Retinal pigment epithelial cell (primary cell): ENCODE measurements around the gene RAB11B.
"Not testable (repeated sequence)": the region's sequence is repeated elsewhere in the genome, so short reads cannot be mapped to it uniquely, and the experiment has no call there.

Source experiments
- DNase-seq: peaks from one replicate; pipeline ENCODE4 v3.0.0-alpha.2; 2010; ENCODE audit warnings: low read depth
- H3K4me3 ChIP-seq: 2 replicates; pipeline ENCODE4 v1.5.1; 2011; ENCODE audit warnings: mild to moderate bottlenecking, low read length, control low read depth, moderate library complexity
- TF ChIP-seq, protein P1 (sequence below): conservative IDR thresholded peaks from 2 replicates; pipeline ENCODE4 v1.5.1; 2011; ENCODE audit warnings: low read depth, low read length, control low read depth, inconsistent platforms

The RAB11B gene

DNA sequence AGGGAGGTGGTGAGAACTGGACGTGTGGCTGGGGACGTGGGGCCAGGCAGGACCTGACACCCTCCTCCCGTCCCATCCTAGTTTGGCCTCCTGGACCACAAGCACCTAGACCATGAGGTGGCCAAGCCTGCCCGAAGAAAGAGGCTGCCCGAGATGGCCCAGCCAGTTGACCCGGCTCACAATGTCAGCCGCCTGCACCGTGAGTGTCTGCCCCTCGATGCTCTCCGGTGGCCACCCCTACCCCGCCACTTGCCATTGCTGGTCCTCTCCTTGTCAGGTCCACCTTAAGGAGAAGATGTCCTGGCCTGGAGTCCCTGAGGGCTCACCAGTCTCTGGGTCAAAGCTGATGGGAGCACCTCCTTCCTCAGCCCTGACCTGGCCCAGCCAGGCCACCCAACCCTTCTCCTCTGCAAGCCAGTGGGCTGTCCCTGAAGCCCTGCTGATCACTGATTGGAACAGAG is 24.0 kb upstream of the RAB11B start:
- TF ChIP-seq, protein P1, sequence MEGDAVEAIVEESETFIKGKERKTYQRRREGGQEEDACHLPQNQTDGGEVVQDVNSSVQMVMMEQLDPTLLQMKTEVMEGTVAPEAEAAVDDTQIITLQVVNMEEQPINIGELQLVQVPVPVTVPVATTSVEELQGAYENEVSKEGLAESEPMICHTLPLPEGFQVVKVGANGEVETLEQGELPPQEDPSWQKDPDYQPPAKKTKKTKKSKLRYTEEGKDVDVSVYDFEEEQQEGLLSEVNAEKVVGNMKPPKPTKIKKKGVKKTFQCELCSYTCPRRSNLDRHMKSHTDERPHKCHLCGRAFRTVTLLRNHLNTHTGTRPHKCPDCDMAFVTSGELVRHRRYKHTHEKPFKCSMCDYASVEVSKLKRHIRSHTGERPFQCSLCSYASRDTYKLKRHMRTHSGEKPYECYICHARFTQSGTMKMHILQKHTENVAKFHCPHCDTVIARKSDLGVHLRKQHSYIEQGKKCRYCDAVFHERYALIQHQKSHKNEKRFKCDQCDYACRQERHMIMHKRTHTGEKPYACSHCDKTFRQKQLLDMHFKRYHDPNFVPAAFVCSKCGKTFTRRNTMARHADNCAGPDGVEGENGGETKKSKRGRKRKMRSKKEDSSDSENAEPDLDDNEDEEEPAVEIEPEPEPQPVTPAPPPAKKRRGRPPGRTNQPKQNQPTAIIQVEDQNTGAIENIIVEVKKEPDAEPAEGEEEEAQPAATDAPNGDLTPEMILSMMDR = no peak
- DNase-seq = no peak
- no peak overlapping the region for H3K4me3 ChIP-seq

DNA sequence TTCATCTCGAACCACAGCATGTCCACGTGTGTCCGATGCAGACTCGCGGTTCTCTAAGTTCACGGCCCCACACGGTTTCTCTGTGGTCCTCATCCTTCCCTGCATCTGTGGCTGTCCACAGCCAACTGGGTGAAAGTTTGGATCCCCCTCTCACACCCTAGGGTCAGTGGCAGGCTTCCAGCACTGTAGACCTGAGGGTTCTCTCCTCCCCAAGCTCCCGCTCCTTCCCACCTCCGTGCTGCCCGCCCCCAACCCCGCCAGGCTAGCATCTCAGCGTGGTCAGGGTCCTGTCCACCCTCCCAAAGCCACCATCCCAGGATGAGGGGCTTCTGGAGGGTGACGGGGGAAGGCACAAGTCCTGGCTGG is 23.2 kb upstream of the RAB11B start:
- H3K4me3 ChIP-seq = no peak overlapping the region
- TF ChIP-seq, protein P1 = no peak
- DNase-seq = no peak

DNA sequence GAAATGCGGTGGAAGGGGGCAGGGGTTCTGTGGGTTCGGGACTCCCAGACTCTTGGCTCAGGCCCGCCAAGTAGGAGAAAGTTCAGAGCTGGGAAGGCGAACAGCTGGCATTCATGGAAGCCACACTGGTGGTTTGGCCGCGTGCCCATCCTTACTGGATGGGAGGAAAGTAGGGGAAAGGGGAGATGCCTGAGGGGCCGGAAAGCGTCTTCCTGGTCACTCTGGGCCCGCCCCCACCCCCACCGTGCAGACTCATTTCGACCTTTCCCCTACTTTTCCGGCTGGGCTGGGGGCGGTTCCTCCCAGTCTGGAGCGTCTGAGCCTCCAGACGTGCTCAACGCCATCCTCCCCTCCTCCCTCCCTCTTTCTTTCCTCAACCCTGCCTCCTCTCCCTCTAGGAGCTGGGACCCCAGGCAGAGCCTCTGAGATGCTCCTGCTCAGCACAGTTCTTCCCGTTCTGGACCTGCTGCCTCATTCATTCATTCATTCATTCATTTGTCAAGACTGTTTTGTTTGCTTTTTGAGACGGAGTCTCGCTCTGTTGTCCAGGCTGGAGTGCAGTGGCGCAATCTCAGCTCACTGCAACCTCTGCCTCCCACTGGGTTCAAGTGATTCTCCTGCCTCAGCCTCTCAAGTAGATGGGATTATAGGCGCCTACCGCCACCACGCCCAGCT is 22.7 kb upstream of the RAB11B start:
- DNase-seq = peak; percentile 80
- TF ChIP-seq, protein P1 = no peak
- H3K4me3 ChIP-seq = peak overlapping the region; percentile 5

DNA sequence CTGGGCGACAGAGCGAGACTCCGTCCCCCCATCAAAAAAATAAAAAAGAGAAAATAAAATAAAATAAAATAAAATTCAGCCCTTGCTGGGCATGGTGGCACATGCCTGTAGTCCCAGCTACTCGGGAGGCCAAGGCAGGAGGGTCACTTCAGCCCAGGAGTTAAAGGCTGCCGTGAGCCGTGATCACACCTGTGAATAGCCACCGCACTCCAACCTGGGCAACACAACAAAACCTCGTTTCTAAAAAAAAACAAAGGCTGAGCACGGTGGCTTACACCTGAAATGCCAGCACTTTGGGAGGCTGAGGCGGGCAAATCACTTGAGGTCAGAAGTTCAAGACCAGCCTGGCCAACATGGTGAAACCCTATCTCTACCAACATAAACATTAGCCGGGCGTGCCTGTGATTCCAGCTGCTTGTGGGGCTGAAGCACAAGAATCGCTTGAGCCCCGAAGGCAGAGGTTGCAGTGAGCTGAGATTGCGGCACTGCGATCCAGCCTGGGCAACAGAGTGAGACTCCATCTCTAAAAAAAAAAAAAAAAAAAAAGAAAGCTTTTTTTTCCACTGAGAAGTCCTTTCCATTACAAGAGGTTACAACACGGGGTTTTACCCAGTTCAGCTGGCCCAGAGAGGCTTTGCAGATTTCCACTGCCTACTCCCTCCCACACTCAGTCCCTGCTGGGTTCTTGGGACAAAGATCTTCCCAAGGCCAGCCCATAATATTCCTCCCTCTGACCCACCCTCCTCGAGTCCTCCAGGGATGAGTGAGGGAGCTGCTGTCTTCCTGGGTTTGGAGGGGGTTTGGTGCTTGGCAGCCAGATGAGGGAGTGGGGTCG is 19.8 kb upstream of the RAB11B start:
- DNase-seq = no peak
- TF ChIP-seq, protein P1 = no peak
- H3K4me3 ChIP-seq = no peak overlapping the region

DNA sequence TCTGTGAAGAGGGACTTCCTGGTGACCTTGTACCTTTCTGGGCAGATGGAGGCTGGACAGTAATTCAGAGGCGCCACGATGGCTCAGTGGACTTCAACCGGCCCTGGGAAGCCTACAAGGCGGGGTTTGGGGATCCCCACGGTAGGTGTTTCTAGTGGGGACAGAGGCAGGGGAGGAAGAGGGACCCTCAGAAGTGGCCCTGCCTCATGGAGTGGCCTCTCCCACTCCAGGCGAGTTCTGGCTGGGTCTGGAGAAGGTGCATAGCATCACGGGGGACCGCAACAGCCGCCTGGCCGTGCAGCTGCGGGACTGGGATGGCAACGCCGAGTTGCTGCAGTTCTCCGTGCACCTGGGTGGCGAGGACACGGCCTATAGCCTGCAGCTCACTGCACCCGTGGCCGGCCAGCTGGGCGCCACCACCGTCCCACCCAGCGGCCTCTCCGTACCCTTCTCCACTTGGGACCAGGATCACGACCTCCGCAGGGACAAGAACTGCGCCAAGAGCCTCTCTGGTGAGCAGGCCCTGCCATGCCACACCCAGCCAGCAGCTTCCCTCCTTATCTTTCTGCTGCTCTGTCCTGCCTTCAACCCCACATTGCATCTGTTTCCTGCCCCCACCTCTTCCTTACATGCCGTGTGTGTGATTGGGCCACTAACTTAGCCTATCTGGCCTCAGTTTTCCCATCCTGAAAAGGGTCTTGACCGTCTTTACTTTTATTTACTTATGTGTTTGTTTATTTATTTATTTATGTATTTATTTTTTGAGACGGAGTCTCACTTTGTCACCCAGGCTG is 19.0 kb upstream of the RAB11B start:
- DNase-seq = no peak
- H3K4me3 ChIP-seq = no peak overlapping the region
- TF ChIP-seq, protein P1 = no peak

DNA sequence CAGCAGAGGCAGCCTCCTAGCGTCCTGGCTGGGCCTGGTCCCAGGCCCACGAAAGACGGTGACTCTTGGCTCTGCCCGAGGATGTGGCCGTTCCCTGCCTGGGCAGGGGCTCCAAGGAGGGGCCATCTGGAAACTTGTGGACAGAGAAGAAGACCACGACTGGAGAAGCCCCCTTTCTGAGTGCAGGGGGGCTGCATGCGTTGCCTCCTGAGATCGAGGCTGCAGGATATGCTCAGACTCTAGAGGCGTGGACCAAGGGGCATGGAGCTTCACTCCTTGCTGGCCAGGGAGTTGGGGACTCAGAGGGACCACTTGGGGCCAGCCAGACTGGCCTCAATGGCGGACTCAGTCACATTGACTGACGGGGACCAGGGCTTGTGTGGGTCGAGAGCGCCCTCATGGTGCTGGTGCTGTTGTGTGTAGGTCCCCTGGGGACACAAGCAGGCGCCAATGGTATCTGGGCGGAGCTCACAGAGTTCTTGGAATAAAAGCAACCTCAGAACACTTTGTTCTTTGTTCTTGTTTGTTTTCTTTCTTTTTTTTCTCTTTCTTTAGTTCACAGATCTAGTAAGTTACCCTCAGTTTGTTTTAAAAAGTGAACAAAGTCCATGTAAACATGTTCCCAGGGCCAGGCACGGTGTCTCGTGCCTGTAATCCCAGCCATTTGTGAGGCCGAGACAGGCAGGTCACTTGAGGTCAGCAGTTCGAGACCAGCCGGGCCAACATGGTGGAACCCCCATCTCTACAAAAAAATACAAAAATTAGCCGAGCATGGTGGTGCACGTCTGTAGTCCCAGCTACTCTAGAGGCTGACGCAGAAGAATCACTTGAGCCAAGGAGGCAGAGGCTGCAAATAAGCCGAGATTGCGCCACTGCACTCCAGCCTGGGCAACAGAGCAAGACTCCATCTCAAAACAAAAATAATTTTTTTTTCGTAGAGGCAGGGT is 16.0 kb upstream of the RAB11B start:
- no peak overlapping the region for H3K4me3 ChIP-seq
- DNase-seq = no peak
- TF ChIP-seq, protein P1 = no peak

DNA sequence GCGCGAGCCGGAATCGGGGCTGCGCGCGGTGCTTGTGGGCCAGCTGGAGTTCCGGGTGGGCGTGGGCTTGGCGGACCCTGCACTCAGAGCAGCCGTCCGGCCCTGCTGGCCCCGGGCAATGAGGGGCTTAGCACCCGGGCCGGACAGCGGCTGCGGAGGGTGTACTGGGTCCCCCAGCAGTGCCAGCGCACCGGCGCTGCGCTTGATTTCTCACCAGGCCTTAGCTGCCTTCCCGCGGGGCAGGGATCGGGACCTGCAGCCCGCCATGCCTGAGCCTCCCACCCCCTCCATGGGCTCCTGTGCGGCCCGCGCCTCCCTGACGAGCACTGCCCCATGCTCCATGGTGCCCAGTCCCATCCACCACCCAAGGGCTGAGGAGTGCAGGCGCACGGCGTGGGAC is 14.4 kb upstream of the RAB11B start:
- not testable (repeated sequence) for DNase-seq, H3K4me3 ChIP-seq

DNA sequence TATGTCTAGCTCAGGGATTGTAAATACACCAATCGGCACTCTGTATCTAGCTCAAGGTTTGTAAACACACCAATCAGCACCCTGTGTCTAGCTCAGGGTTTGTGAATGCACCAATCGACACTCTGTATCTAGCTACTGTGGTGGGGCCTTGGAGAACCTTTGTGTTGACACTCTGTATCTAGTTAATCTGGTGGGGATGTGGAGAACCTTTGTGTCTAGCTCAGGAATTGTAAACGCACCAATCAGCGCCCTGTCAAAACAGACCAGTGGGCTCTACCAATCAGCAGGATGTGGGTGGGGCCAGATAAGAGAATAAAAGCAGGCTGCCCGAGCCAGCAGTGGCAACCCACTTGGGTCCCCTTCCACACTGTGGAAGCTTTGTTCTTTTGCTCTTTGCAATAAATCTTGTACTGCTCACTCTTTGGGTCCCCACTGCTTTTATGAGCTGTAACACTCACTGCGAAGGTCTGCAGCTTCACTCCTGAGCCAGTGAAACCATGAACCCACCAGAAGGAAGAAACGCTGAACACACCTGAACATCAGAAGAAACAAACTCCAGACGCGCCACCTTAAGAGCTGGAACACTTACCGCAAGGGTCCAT is 13.7 kb upstream of the RAB11B start:
- not testable (repeated sequence) for DNase-seq, H3K4me3 ChIP-seq
